ENCODE measurements around the gene NRCAM.

The NRCAM gene

GRCh38 chr7:108248418-108248817, 207.8 kb downstream of the NRCAM start:
- DNase-seq (ENCODE audit: low read depth in 2 of 2), result no peak

DNA sequence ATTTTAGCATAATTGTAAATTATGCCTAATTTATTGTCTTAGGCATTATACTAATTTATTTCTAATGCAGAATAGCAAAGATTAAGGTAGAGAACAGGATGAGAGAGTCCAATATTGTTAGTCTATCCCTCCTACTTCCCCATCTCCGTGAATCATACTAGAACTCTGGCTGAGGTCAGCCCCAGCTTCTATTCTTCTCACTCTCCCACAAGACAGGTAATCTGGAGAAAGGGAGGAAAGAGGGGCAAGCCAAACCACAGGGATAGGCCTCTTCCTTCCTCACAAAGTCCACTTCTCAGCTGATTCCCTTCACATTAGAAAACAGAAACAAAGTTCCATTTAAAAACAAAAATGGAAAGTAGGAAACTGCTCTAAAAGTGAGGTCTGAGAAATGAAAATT, 208.6 kb downstream of the NRCAM start:
- DNase-seq (ENCODE audit: low read depth in 2 of 2), result no peak

- no peak for DNase-seq (ENCODE audit: low read depth in 2 of 2)
These were observed 209.9 kb downstream of the NRCAM start for GRCh38 chr7:108246227-108246837.

DNA sequence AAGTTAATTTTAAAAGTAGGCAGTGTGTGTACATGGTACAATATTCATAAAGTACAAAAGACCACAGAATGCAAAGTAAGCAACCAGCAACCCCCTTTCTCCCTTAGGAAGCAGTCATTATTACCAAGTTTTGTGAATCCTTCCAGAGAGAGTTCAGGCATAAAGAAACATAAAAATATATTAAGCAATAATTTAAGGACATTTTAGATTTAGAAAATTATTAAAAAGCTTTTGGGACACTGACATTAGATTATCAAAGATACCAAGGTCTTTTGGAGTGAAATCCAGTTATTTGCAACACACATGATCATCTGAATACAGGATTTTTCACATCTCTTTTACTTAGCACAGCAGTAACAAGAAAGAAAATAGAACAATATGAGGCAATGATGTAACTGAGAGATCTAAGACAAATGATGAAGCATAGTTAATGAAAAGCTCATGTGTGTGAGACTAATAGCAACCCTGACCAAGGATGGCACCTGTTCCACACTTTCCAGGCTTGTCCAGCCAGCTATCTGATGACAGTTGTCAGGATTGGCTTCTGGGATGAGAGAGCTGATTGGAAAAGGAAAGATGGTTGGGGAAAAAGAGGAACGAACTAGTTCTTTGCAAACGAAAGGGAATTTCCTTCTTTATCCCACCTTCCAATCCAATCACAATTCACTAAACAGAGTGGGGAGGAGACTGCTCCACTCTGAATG, 210.6 kb downstream of the NRCAM start:
- no peak for DNase-seq (ENCODE audit: low read depth in 2 of 2)

GRCh38 chr7:108244110-108244509, 212.1 kb downstream of the NRCAM start:
- DNase-seq (ENCODE audit: low read depth in 2 of 2), result no peak

DNA sequence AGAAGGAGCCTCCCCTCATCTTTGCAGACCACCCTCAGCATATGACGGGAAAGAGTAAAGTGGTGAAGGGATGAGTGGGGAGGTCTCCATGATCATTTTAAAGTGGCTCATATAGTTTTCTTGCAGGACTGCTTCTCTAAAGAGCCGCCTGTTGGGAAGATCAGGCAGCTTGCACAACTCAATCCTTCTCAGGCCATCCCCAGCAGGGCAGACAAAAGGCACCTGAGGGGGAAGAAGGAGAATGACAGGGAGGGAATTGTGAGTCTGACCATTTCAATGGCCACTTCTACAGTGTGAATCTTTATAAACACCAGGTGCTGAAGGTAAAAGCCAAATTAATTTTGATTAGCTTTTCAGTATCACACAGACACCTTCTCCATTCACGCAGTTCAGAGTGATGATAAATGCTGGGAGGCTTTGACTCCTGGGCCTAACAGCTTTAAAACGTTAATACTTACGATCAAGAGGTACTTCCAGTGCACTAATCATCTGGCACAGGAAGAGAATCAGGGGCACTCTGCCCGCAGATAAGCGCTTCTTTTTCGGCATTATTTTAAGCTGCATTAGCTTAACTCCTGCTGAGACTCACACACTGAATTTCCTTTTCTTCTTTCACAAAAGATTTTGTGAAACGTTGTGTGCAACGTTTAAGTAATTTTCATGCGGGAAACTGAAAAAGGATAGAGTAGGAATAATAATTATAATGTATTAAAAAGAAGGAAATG, 216.6 kb downstream of the NRCAM start:
- no peak for DNase-seq (ENCODE audit: low read depth in 2 of 2)

DNA sequence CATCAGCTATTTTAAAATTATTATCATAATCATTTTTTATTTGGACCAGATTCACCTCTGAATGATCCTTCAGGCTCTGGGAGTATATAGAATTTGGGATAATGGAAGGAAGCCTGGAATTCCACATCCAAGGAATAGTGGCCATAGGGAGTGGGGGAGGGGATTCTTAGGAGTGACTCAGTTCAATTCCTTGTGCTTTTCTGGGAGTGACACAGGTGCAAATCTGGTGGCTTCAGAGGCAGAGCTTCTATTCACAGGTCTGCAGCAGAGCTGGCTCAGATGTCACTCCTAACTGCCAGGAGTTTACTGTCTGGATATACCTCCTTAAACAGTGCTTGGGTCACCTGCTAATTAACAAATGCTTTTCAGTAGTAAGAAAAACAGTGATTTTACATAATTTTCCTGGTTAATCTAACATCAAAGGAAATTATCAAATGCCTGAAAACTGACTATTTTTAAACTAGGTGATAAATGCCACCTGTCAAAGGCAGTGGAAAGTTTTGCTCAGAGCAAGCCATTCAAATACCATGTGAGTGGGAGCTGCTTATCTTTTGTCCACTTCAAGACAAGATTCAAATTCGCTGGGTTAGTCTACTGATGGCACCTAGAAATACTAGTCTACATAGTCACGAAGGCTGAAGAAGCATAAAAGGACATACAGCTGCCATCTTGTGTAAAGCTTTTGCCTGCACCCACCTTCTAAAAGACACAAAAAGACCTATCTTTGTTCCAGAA, 219.4 kb downstream of the NRCAM start:
- DNase-seq (ENCODE audit: low read depth in 2 of 2), result no peak

DNA sequence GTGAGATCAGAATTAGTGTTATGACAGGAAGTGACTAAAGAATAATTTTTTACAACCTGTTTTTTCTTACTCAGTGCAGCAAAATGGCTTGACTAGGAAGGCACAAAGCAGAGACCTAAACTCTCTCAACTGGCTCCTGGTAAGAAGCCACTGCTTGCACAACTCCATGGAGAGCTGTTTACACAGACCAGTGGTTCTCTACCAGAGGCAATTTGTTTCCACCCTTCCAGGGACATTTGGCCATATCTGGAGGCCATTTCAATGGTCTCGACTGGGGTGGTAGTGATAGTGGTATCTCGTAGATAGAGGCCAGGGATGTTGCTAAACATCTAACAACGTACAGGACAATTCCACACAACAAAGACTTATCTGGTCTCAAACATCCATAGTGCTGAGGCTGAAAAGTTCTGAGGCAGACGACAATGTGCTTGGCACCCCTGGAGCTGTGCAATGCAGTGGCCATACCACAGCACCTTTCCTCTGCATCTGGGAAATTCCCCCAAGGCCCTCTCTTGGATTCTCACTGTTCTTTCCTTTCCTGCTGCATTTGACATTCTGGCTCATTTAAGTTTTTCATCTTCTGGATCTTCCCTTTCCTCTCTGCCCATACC, 220.7 kb downstream of the NRCAM start:
- DNase-seq (ENCODE audit: low read depth in 2 of 2), result no peak

DNA sequence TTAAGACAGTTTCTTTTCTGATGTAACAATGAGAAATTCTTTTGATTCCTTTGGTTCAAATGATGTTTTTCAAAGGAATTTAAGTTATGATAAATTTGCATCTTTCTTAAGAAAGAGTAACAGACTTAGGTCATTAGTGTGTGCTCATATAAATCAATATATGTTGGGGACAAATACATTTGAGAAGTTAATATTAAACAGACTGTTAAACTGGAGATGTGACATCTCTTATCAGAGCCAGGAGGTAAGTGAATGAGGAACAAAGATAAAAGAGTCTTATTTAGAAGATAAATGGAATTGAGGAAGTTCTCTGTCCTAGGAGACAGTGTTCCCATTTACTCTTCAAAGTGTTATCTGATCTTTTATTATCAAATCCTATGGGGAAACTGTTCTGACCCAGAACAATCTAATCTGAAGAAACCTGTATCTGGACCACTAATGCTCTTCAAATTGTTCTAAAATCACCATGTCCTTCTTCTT, 221.2 kb downstream of the NRCAM start:
- no peak for DNase-seq (ENCODE audit: low read depth in 2 of 2)

DNA sequence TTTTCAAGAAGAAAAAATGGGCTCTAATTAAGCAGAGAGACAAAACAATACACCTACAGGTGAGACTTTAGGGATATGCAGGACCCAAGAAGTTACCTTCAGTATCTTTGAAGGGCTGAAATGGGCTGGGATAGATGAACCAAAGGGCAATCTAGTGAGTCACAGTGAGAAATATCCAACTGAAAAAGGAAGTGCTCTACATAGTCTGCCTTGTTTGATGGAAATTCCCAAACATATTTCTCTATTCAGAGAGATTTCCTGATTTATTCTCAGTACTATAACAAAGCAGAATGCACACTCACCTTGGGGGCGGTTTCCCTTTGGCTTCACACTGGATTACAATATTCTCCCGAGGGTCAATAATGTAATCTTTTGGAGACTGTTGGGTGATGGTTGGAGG, 222.0 kb downstream of the NRCAM start:
- no peak for DNase-seq (ENCODE audit: low read depth in 2 of 2)

GRCh38 chr7:108232076-108232475, 224.2 kb downstream of the NRCAM start:
- no peak for DNase-seq (ENCODE audit: low read depth in 2 of 2)

- DNase-seq (ENCODE audit: low read depth in 2 of 2), result no peak
These were observed 225.0 kb downstream of the NRCAM start for GRCh38 chr7:108231221-108231620.

- DNase-seq (ENCODE audit: low read depth in 2 of 2), result no peak
These were observed 228.9 kb downstream of the NRCAM start for GRCh38 chr7:108227366-108227765.

- no peak for DNase-seq (ENCODE audit: low read depth in 2 of 2)
These were observed 229.4 kb downstream of the NRCAM start for GRCh38 chr7:108226816-108227299.

DNA sequence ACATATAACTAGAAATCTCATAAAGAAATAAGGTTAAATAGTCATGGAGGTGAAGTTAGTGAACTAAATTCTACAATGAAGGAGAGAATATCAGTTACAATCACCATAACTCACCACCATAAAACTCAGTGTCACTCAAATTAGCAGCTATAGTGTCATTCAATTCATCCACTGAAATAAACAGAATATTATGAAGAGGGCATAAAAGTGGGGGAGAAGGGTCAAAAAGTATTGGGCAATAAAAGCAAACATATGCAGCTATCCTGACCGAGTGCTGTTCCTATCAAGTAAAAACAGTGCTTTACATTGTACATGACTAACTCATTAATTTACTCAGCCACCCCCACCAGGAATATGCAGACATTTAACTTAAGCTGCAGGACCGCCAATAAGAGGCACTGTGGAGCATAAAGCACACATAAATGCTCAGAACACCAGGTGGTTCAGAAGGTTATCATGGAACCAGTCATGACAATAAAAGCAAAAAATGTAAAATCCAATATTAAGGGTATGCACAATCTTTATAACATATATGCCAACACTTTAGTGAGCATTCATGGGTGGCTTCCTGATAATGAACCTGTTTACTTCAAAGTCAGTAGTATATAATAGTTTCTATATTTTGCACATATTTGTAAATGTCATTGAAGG, 230.6 kb downstream of the NRCAM start:
- DNase-seq (ENCODE audit: low read depth in 2 of 2), result no peak

DNA sequence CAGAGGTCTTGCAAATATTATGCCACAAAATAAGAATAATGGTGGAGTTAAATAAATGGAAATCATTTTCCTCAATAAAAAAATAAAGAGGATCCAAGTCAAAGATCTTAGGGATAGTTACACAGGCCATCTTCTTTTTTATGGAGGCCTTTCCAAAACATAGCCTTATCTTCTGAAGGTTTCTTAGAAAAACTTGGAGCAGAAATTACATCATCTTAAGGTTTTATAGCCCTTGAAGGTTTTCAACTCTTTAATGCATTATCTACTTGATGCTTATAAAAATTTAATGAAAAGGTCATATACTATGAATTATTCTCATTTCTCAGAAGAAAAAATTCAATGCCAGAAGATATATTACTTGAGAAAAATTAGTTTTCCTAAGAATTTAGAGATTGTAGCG, 231.8 kb downstream of the NRCAM start:
- DNase-seq (ENCODE audit: low read depth in 2 of 2), result no peak

- DNase-seq (ENCODE audit: low read depth in 2 of 2), result no peak
These were observed 233.9 kb downstream of the NRCAM start for GRCh38 chr7:108222236-108222892.

- DNase-seq (ENCODE audit: low read depth in 2 of 2), result no peak
These were observed 244.6 kb downstream of the NRCAM start for GRCh38 chr7:108211382-108212201.

GRCh38 chr7:108210796-108211195, 245.4 kb downstream of the NRCAM start:
- DNase-seq (ENCODE audit: low read depth in 2 of 2), result no peak

DNA sequence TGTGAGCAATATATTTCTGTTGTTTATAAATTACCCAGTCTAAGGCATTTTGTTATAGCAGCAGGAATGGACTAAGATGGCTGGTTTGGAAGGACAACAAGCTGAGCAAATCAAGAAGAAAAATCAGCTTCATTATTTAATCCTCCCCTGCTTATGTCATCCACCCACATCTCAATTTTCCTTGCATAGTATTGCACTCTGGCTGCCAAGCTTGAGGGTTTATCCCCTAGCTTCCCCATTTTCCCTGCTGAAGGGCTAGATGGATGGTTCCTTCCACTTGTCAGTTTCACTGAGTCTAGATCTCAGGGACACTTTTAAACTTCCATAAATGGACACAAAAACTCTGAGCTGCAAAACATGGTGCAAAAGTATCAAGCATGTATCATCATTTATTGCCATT, 250.9 kb downstream of the NRCAM start:
- DNase-seq (ENCODE audit: low read depth in 2 of 2), result no peak

Data from stimulated activated CD4-positive, alpha-beta T cell treated with anti-CD3 and anti-CD28 coated beads, Interleukin-1b, Interleukin-23, amount 100 ng/mL, for 4 hours (primary cell).